ENCODE results near the gene ZDBF2.
A peak's percentile ranks its signal among the peaks of the same experiment; 100 is the strongest.

ZDBF2 gene

GRCh38 chr2:206275312-206276055 is 1.0 kb downstream of the ZDBF2 start:
- Histone ChIP-seq H3K36me3 (no peaks in the 10 kb centered on the region), H3K4me1 (peaks cover 0 to 22% (median 3%) of the 10 kb centered on the region in 4 donors), H3K4me3 (peak overlapping the region; percentile 61 to 86), H3K27me3 (peaks cover 0 to 57% of the 10 kb centered on the region in 2 donors), H3K9me3 (no peaks in the 10 kb centered on the region), H3K27ac (peak overlapping the region; percentile 67 to 87)
- intact Hi-C loops (cut with DNase I; ENCODE audit: low total_unique reads), result no loop called here
- no peak for DNase-seq
- TF ChIP-seq CTCF (IDR thresholded peaks at IDR 0.05), result no peak

GRCh38 chr2:206276169-206276942 is 1.9 kb downstream of the ZDBF2 start:
- peak overlapping the region in 1 of 2 donors; percentile 86 for H3K4me3 ChIP-seq
- intact Hi-C loops (cut with DNase I; ENCODE audit: low total_unique reads), result no loop called here

GRCh38 chr2:206277503-206277902 is 3.0 kb downstream of the ZDBF2 start:
- DNase-seq, result no peak
- peaks cover 0 to 22% (median 3%) of the 10 kb centered on the region in 4 donors for H3K4me1 ChIP-seq
- H3K27me3 ChIP-seq, result peaks cover 0 to 38% of the 10 kb centered on the region in 2 donors
- H3K27ac ChIP-seq, result no peak overlapping the region
- TF ChIP-seq CTCF (IDR thresholded peaks at IDR 0.05), result no peak
- H3K36me3 ChIP-seq, result peaks cover 0 to 6% (median 6%) of the 10 kb centered on the region in 3 donors
- no peaks in the 10 kb centered on the region for H3K9me3 ChIP-seq
- intact Hi-C loops (cut with DNase I; ENCODE audit: low total_unique reads), result no loop called here
- no peak overlapping the region for H3K4me3 ChIP-seq

More at GRCh38 chr2:206276169-206276942, 1.9 kb downstream of the ZDBF2 start:
- Histone ChIP-seq H3K4me1 (peaks cover 0 to 22% (median 3%) of the 10 kb centered on the region in 4 donors), H3K27me3 (peaks cover 0 to 49% of the 10 kb centered on the region in 2 donors), H3K27ac (no peak overlapping the region), H3K9me3 (no peaks in the 10 kb centered on the region), H3K36me3 (no peaks in the 10 kb centered on the region)
- DNase-seq, result no peak
- TF ChIP-seq CTCF (IDR thresholded peaks at IDR 0.05), result no peak

GRCh38 chr2:206282746-206283145 is 8.3 kb downstream of the ZDBF2 start:
- intact Hi-C loops (cut with DNase I; ENCODE audit: low total_unique reads), result no loop called here
- no peak for TF ChIP-seq CTCF (IDR thresholded peaks at IDR 0.05)
- DNase-seq, result no peak

GRCh38 chr2:206287197-206287596 is 12.7 kb downstream of the ZDBF2 start:
- no peak overlapping the region for H3K4me3 ChIP-seq
- TF ChIP-seq CTCF (IDR thresholded peaks at IDR 0.05), result no peak
- DNase-seq, result no peak
- no peaks in the 10 kb centered on the region for H3K4me1 ChIP-seq
- no peak overlapping the region for H3K27ac ChIP-seq
- H3K9me3 ChIP-seq, result peaks cover 0 to 14% (median 12%) of the 10 kb centered on the region in 3 donors
- no peaks in the 10 kb centered on the region for H3K27me3 ChIP-seq
- intact Hi-C loops (cut with DNase I; ENCODE audit: low total_unique reads), result no loop called here
- peaks cover under 1 to 22% (median 19%) of the 10 kb centered on the region in 3 donors for H3K36me3 ChIP-seq

More at GRCh38 chr2:206282746-206283145, 8.3 kb downstream of the ZDBF2 start:
- peaks cover 6 to 16% (median 14%) of the 10 kb centered on the region in 3 donors for H3K36me3 ChIP-seq
- H3K4me1 ChIP-seq, result no peaks in the 10 kb centered on the region
- H3K27ac ChIP-seq, result no peak overlapping the region
- no peak overlapping the region for H3K4me3 ChIP-seq
- H3K27me3 ChIP-seq, result peaks cover 0 to 2% of the 10 kb centered on the region in 2 donors
- H3K9me3 ChIP-seq, result peaks cover 0 to 12% (median 9%) of the 10 kb centered on the region in 3 donors

Data from tibial artery (tissue), 4 donors.